ENCODE measurements around the gene STRN4.

DNA sequence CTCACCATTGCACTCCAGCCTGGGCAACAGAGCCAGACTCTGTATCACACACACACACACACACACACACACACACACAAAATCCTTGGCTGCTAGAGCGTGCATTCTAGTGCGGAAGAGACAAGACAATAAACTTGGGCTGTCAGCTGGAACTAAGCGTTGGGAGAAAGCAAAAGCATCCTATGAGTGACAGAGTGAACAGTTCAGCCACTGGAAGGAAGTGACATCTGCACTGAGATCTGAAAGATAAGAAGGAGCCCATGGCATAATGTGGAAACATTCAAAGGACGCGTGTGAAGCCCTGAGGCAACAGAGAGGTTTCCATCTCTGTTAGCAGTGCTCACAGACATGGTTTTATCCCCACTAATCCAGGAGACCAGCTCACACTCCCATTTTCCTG, 45.7 kb upstream of the STRN4 start:
- TF ChIP-seq, protein P1, sequence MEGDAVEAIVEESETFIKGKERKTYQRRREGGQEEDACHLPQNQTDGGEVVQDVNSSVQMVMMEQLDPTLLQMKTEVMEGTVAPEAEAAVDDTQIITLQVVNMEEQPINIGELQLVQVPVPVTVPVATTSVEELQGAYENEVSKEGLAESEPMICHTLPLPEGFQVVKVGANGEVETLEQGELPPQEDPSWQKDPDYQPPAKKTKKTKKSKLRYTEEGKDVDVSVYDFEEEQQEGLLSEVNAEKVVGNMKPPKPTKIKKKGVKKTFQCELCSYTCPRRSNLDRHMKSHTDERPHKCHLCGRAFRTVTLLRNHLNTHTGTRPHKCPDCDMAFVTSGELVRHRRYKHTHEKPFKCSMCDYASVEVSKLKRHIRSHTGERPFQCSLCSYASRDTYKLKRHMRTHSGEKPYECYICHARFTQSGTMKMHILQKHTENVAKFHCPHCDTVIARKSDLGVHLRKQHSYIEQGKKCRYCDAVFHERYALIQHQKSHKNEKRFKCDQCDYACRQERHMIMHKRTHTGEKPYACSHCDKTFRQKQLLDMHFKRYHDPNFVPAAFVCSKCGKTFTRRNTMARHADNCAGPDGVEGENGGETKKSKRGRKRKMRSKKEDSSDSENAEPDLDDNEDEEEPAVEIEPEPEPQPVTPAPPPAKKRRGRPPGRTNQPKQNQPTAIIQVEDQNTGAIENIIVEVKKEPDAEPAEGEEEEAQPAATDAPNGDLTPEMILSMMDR (IDR thresholded peaks at IDR 0.05; ENCODE audit: insufficient read depth, low read length, poor library complexity, severe bottlenecking), result no peak
- no peak for TF ChIP-seq EZH2phosphoT487 (conservative IDR thresholded peaks at IDR 0.05; ENCODE audit: low read length)

Measured in SU-DHL-6 (cell line).